ENCODE data around the gene CACNA1A.
"Not testable (repeated sequence)": the region's sequence is repeated elsewhere in the genome, so short reads cannot be mapped to it uniquely, and the experiment has no call there.

The CACNA1A gene

DNA sequence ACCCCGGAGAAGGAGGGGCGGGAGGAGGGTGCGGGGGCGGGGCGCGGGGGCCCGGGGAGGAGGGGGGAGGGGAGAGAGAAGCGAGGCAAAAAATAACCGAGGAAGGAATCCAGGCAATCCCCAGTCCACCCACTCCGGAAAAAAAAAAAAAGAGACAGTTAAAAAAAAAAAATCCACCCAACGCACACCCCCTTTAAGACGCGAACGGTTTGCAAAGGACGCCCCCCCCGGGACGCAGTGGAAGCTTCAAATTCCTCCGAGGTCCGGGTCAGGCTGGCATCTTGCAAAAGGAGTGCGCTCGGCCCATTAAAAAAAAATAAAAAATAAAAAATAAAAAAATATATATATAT is at the start of gene CACNA1A:
Gene CACNA1A, minus strand, starts transcription at position 9 of the 350 bp plus-strand sequence. CDS start 255 bp downstream, outside the sequence.
- DNase-seq, result no peak

- no peak for DNase-seq
Measured at GRCh38 chr19:13554506-13555240, 48.4 kb upstream of the CACNA1A start.

- DNase-seq, result no peak
Measured at GRCh38 chr19:13553880-13554400, 47.7 kb upstream of the CACNA1A start.

- no peak for DNase-seq
Measured at GRCh38 chr19:13548131-13548530, 41.9 kb upstream of the CACNA1A start.

DNA sequence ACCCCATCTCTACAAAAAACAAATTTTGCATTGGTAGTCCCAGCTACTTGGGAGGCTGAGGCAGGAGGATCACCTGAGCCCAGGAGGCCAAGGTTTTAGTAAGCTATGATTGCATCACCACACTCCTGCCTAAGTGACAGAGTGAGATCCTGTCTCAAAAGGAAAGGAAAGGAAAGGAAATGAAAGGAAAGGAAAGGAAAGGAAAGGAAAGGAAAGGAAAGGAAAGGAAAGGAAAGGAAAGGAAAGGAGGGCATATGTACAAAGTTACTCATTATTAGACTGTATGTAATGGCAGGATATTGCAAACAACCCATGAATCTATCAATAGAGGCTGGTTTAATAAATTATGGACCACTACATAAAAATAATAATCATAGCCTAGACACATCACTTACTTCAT is 40.8 kb upstream of the CACNA1A start:
- DNase-seq, result no peak

GRCh38 chr19:13544423-13544822 is 38.1 kb upstream of the CACNA1A start:
- no peak for DNase-seq

GRCh38 chr19:13541554-13541953 is 35.3 kb upstream of the CACNA1A start:
- DNase-seq, result no peak

- DNase-seq, result no peak
Measured at GRCh38 chr19:13539332-13539731, 33.1 kb upstream of the CACNA1A start.

DNA sequence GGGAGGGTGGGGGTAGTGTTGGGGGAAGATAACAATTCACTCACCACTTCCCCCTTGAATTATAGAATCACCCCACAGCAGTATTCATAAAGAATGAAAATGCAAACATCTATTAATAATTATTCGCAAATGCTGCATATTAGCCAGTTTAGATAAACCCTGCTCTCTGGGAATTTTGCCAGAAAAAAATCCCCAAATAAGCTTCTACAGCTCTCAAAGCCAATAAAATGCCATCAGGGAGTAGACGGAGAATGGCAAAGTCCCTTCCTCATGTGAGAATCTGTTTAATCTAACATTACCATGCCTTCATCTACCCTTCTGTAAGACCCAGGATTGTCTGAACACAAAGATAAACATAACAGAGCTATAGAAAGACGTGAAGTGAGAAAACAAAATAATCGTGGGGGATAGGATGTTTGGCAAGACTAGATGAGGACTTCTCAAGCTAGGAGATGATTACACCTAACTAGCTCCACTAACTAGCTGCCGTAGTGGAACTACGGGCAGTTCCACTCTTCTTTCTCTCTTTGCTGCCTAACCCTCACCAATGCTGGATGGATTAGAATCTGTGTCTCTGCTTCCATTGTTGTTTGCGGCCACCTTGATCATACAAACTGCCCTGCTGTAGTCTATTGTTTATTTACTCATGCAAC is 32.4 kb upstream of the CACNA1A start:
- no peak for DNase-seq

DNA sequence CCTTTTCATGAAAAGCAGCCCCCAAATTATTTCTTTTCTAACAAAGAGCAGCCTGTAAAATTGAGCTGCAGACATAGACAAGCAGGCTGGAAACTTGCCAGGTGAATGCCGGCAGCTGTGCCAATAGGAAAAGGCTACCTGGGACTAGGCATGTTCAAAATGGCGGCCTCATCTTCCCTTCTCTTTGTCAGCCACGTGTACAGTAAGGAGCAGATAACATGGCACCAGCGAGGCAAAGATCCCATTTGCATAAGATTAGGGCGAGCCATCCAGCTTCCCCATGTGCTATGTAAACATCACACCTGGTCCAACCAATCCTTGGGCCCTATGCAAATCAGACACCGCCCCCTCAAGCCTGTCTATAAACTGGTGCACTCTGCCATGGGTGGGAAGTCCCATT is 31.2 kb upstream of the CACNA1A start:
- peak; percentile 96 for DNase-seq

DNA sequence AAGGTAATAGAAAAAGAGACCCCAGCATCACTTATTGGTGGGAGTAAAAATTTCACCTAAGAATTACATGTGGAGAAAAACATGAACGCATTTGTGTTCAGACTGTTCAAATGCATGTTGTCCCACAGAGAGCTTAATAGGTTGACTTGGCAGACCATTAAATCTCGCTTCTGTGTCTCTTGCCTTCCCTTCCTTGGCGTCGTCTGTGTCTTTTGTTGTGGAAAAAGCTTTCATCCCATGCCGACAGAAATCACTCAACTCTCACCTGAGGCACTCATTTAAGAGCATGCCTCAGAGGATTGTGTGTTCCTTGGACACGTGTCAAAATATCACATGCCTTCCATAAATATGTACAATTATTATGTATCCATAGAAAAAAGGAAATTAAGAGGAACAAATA is 24.4 kb upstream of the CACNA1A start:
- DNase-seq, result no peak

DNA sequence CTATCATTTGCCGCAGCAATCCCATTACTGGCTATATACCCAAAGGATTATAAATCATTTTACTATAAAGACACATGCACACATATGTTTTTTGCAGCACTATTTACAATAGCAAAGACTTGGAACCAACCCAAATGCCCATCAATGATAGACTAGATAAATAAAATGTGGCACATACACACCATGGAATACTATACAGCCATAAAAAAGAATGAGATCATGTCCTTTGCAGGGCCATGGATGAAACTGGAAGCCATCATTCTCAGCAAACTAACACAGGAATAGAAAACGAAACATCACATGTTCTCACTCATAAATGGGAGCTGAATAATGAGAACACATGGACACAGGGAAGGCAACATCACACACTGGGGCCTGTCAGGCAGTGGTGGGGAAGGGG is 23.4 kb upstream of the CACNA1A start:
- not testable (repeated sequence) for DNase-seq

DNA sequence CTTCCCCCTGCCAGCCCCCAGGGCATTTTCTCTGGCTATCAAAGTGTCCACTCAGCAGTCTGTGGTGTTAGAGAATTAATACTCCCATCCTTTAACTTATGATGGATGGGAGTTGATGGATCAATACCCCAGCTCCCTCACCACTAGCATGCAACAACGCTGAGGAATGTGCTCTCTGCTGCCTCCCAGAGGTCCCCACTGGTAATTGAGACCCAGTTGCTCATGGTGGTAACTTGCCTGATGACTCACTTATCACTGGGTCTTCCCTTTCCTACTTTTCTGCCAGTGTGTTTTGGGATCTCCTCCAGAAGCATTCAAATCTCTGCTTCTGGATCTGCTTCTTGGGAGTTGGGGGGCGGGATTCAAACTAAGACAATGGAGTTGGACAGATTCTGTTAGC is 20.3 kb upstream of the CACNA1A start:
- no peak for DNase-seq

DNA sequence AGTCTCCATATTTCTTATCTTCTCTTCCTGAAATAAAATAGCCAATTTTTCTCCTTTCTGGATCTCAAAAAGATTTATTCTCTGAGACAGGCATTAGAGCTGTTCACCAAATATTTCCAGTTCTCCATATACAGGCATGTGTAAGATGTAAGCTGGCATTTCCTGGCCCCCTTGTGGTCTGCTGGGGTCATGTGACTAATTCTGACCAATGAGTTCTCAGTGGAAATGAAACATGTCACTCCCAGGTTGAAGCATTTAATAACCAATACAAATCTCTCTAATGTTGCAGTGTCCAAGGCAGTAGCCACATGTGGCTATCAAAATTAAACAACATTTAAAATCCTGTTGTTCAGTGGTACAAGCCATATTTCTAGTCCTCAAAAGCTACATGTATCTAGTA is 14.8 kb upstream of the CACNA1A start:
- DNase-seq, result no peak

- DNase-seq, result no peak
Measured at GRCh38 chr19:13511947-13512346, 5.7 kb upstream of the CACNA1A start.

DNA sequence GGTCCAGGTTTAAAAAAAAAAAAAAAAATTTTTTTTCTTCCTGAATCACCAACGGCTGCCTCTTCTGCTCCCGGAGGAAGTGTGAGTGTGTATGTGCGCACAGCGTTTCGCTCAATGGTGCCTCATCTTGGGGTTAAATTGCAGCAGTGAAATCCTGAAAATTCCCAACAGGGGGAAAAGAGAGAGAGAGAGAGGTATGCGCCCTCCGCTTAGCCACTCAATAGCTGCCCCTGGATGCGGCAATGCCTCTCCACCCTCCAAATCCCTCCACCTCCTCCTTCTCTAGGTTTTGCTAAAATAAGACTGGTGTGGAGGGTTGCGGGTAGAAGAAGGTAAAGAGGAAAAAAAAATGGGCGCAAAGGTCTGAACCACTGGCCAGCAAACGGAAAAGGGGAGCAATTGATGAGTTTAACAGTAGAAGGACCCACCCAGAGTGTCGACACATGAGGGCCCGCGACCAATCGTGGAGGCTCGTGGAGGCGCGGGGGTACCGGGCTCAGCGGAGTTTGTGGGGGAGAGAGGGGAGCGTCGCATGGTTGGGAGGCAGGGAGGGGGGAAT is 853 bp upstream of the CACNA1A start:
- DNase-seq, result no peak

- no peak for DNase-seq
Measured at GRCh38 chr19:13505761-13506470, 363 bp downstream of the CACNA1A start.

DNA sequence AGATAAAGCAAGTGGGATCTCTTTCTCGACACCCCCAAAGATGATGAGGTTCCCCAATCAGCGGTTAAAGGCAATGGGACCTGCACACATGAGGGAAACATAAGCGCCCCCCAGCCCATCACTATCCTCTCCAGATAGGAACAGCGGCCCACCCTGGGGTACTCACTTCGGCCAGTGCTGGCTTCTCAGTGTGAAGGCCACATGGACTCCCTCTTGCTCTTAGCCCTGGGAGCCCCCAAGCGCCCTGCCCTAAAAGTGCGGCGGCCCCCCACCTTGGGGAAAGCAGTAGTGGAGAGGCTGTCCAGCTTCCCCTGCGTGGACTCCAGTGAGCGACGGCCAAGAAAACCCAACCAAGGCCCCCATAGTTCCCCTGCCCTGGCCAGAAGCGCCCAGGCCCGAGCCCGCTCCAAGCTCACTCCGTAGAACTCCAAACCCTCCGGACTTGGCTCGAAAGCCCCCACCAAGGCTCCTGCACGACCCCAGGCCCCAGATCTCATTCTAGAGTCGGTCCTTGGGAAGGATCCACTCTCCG is 1.0 kb downstream of the CACNA1A start:
- no peak for DNase-seq

DNA sequence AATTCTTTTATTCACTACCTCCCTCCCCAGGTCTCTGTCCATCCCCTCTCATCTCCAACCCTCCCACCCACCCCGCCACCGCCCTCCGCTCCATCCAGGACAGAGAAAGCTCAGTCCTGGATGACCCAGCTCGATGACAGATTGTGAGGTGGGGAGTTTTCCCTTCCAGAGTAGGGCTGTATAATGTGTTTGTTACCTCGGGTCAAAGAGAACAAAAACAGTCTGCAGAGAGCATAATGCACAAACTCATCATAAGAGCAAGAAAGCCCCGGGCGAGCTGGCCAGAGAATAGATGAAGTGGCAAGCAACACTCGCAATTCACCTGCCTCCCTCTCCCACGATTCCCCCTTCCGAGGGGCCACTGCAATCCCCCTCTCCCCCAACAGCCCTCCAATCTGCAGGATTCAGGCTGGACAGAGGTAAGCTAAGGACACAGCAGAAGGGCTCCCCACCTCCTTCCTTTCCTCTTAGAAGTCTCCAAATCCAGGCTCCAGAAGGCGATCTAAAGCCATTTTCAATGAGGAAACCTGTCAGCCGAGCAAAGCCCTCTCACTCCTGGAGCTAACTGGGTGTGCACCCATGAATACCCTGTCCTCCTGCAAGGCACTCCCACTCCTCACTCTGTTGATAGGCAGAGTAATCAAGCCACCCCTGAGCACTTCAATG is 2.6 kb downstream of the CACNA1A start:
- no peak for DNase-seq

DNA sequence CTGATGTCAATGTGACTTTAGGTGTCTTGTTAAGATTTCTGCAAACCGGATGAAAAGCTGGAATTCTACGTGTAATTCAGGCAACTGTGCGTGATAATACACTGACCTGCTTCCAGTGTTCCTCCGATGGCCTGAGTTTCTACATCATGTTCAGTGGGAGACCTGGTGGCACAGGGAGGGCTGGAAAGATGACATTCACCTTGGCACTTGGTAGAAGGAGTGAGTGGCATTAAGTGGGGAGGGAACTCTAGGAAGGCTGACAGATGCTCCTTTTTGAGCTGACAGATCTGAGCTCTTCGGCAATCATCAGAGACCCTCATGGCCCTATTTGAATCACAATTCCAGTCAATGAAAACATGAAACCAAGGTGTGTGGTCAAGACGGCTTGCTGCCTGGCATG is 4.0 kb downstream of the CACNA1A start:
- no peak for DNase-seq

DNA sequence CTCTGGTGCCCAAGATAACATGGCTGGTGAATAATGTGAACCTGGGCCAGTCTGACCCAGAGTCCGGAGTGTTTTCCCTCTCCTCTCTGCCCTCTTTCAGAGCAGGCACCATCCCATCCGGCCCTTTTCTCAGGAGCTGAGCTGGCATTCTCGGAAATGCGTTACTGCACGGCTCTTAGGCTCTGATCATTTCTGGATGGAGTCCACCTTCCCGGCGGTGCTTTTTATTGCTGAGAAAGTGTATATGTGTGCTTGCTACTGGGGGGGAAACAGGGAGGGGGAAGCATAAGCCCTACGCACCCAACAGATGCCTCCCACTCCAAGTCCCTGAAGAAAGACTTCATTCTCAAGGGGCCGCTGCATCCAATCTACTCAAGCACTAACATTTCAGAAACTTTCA is 6.6 kb downstream of the CACNA1A start:
- DNase-seq, result no peak

- DNase-seq, result no peak
Measured at GRCh38 chr19:13493516-13494310, 12.6 kb downstream of the CACNA1A start.

All from NCI-H2171 treated with DMSO at 0.1 percent for 48 hours (cell line).